ENCODE measurements around the gene CCDC134.

- TF ChIP-seq CTCF (IDR thresholded peaks at IDR 0.05) = no peak
- no peak for TF ChIP-seq POLR2A (IDR thresholded peaks at IDR 0.05)
Measured at GRCh38 chr22:41831828-41832552, 31.5 kb downstream of the CCDC134 start.
